Measurements from ENCODE around the gene CDK11B.
A peak's percentile ranks its signal among the peaks of the same experiment; 100 is the strongest.
"Not testable (repeated sequence)": the region's sequence is repeated elsewhere in the genome, so short reads cannot be mapped to it uniquely, and the experiment has no call there.

The CDK11B gene

GRCh38 chr1:1680031-1680911 is 21.5 kb upstream of the CDK11B start:
- Histone ChIP-seq H3K4me1 (ENCODE audit: control extremely low read depth in 1 of 4, control insufficient read depth in 4 of 4, insufficient read depth in 4 of 4, low read length in 3 of 4) (peaks cover 0 to 24% (median 19%) of the 10 kb centered on the region in 4 experiments), H3K36me3 (ENCODE audit: control insufficient read depth in 4 of 4, insufficient read depth in 4 of 4, low read length in 3 of 4) (peaks cover 0 to 17% (median 14%) of the 10 kb centered on the region in 4 experiments), H3K4me3 (ENCODE audit: control insufficient read depth in 1 of 7, extremely low read depth in 1 of 7, insufficient read depth in 4 of 7, low read depth in 2 of 7, low read length in 6 of 7) (no peak overlapping the region), H3K9me3 (ENCODE audit: control extremely low read depth in 1 of 5, control insufficient read depth in 4 of 5, insufficient read depth in 2 of 5, low read depth in 1 of 5, low read length in 4 of 5) (no peaks in the 10 kb centered on the region), H3K27me3 (replicated peaks in 2 of 5; ENCODE audit: control insufficient read depth in 4 of 5, insufficient read depth in 5 of 5, low read length in 4 of 5) (no peaks in the 10 kb centered on the region), H3K27ac (ENCODE audit: insufficient read depth in 1 of 2, low read depth in 1 of 2, low read length in 2 of 2, poor library complexity in 1 of 2, severe bottlenecking in 2 of 2) (no peak overlapping the region)
- CTCF ChIA-PET, result interaction anchor here (1.3 kb wide), 1 partner anchor 15 kb away, joined by 6 read pairs; no protein-coding TSS in a partner anchor
- DNase-seq, result no peak
- WGBS (ENCODE audit: insufficient coverage), result 93% methylated on average over 25 of the region's 32 CpGs
- POLR2A ChIA-PET, result no interaction called here

GRCh38 chr1:1678581-1679380 is 20.0 kb upstream of the CDK11B start:
- no peaks in the 10 kb centered on the region for H3K9me3 ChIP-seq (ENCODE audit: control extremely low read depth in 1 of 5, control insufficient read depth in 4 of 5, insufficient read depth in 2 of 5, low read depth in 1 of 5, low read length in 4 of 5)
- H3K4me1 ChIP-seq (ENCODE audit: control extremely low read depth in 1 of 4, control insufficient read depth in 4 of 4, insufficient read depth in 4 of 4, low read length in 3 of 4), result peaks cover 0 to 21% (median 18%) of the 10 kb centered on the region in 4 experiments
- H3K36me3 ChIP-seq (ENCODE audit: control insufficient read depth in 4 of 4, insufficient read depth in 4 of 4, low read length in 3 of 4), result peaks cover 0 to 17% (median 9%) of the 10 kb centered on the region in 4 experiments
- DNase-seq, result peak in 2 of 3 donors; percentile 39 to 47
- POLR2A ChIA-PET, result no interaction called here
- whole genome bisulfite sequencing (ENCODE audit: insufficient coverage), result 90% methylated on average over 22 of the region's 24 CpGs
- H3K4me3 ChIP-seq (ENCODE audit: control insufficient read depth in 1 of 7, extremely low read depth in 1 of 7, insufficient read depth in 4 of 7, low read depth in 2 of 7, low read length in 6 of 7), result peak overlapping the region in 2 of 7 experiments; percentile 11 to 13
- H3K27me3 ChIP-seq (replicated peaks in 2 of 5; ENCODE audit: control insufficient read depth in 4 of 5, insufficient read depth in 5 of 5, low read length in 4 of 5), result no peaks in the 10 kb centered on the region
- CTCF ChIA-PET, result interaction anchor here (0.9 to 1.7 kb wide), 3 partner anchors 9 to 58 kb away, joined by 3 to 5 read pairs (median 3); no protein-coding TSS in a partner anchor
- H3K27ac ChIP-seq (ENCODE audit: insufficient read depth in 1 of 2, low read depth in 1 of 2, low read length in 2 of 2, poor library complexity in 1 of 2, severe bottlenecking in 2 of 2), result peak overlapping the region in 1 of 2 experiments; percentile 63

DNA sequence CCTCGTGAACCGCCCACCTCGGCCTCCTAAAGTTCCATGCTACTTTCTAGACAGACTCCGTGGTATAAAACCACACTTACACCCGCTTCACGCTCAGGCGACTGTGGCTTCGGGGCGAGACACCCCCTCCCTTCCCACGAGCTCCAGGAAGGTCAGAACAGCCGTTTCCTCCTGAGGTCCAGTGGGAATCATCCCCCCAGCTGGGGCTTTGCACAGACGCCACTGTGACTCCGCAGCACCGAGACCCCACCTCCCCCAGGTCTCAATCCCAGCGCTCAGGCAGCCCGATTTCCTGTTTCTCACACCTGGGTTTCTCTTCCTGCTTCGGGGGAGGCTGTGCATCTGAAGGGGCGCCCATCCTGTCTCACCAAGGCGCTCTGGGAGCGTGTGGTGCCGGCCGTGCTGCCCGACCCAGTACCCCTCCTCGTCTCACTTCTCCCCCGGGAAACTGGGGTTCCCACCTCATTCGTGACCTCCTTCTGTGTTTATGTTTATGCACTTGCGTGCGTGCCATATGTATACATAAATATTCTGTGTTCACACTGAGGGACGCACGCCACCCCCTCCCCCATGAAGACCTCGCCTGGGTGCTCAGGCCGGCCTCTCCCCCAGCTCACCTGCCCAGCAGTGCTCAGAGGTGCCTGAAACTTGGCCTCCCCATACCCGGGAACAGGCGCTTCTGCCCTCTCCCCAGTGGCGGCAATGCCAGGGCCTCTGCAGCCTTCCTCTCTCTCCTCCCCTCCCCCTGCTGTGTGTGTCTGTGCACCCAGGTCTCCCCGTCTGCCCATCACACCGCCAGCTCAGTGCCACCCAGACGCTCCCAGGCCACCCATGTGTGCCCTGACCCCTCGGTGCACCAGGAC is 19.1 kb upstream of the CDK11B start:
- peaks cover 0 to 12% (median 8%) of the 10 kb centered on the region in 4 experiments for H3K36me3 ChIP-seq (ENCODE audit: control insufficient read depth in 4 of 4, insufficient read depth in 4 of 4, low read length in 3 of 4)
- ChIA-PET CTCF (interaction anchor here (0.9 to 1.7 kb wide), 3 partner anchors 8 to 57 kb away, joined by 3 to 5 read pairs (median 3); no protein-coding TSS in a partner anchor), POLR2A (interaction anchor here (0.6 kb wide), 1 partner anchor 50 kb away, joined by 3 read pairs; no protein-coding TSS in a partner anchor)
- WGBS (ENCODE audit: insufficient coverage), result 33% methylated on average over 31 of the region's 39 CpGs
- DNase-seq, result peak in 2 of 3 donors; percentile 64 to 75
- peak overlapping the region in 4 of 7 experiments; percentile 19 to 51 (median 26) for H3K4me3 ChIP-seq (ENCODE audit: control insufficient read depth in 1 of 7, extremely low read depth in 1 of 7, insufficient read depth in 4 of 7, low read depth in 2 of 7, low read length in 6 of 7)
- no peaks in the 10 kb centered on the region for H3K27me3 ChIP-seq (replicated peaks in 2 of 5; ENCODE audit: control insufficient read depth in 4 of 5, insufficient read depth in 5 of 5, low read length in 4 of 5)
- H3K9me3 ChIP-seq (ENCODE audit: control extremely low read depth in 1 of 5, control insufficient read depth in 4 of 5, insufficient read depth in 2 of 5, low read depth in 1 of 5, low read length in 4 of 5), result no peaks in the 10 kb centered on the region
- H3K27ac ChIP-seq (ENCODE audit: insufficient read depth in 1 of 2, low read depth in 1 of 2, low read length in 2 of 2, poor library complexity in 1 of 2, severe bottlenecking in 2 of 2), result peak overlapping the region; percentile 40 to 63
- peaks cover 0 to 21% (median 18%) of the 10 kb centered on the region in 4 experiments for H3K4me1 ChIP-seq (ENCODE audit: control extremely low read depth in 1 of 4, control insufficient read depth in 4 of 4, insufficient read depth in 4 of 4, low read length in 3 of 4)

GRCh38 chr1:1676087-1676486 is 17.3 kb upstream of the CDK11B start:
- H3K36me3 ChIP-seq (ENCODE audit: control insufficient read depth in 4 of 4, insufficient read depth in 4 of 4, low read length in 3 of 4), result peaks cover 0 to 23% (median 19%) of the 10 kb centered on the region in 4 experiments
- CTCF ChIA-PET; H3K4me3 ChIP-seq (ENCODE audit: control insufficient read depth in 1 of 7, extremely low read depth in 1 of 7, insufficient read depth in 4 of 7, low read depth in 2 of 7, low read length in 6 of 7); DNase-seq; POLR2A ChIA-PET; H3K27me3 ChIP-seq (replicated peaks in 2 of 5; ENCODE audit: control insufficient read depth in 4 of 5, insufficient read depth in 5 of 5, low read length in 4 of 5); H3K9me3 ChIP-seq (ENCODE audit: control extremely low read depth in 1 of 5, control insufficient read depth in 4 of 5, insufficient read depth in 2 of 5, low read depth in 1 of 5, low read length in 4 of 5); H3K27ac ChIP-seq (ENCODE audit: insufficient read depth in 1 of 2, low read depth in 1 of 2, low read length in 2 of 2, poor library complexity in 1 of 2, severe bottlenecking in 2 of 2): not testable (repeated sequence)
- H3K4me1 ChIP-seq (ENCODE audit: control extremely low read depth in 1 of 4, control insufficient read depth in 4 of 4, insufficient read depth in 4 of 4, low read length in 3 of 4), result peaks cover 0 to 21% (median 18%) of the 10 kb centered on the region in 4 experiments
- no CpG with 5 or more reads among the region's 21 CpGs for WGBS (ENCODE audit: insufficient coverage)

GRCh38 chr1:1675218-1675617 is 16.4 kb upstream of the CDK11B start:
- H3K9me3 ChIP-seq (ENCODE audit: control extremely low read depth in 1 of 5, control insufficient read depth in 4 of 5, insufficient read depth in 2 of 5, low read depth in 1 of 5, low read length in 4 of 5); DNase-seq; POLR2A ChIA-PET; CTCF ChIA-PET; H3K27me3 ChIP-seq (replicated peaks in 2 of 5; ENCODE audit: control insufficient read depth in 4 of 5, insufficient read depth in 5 of 5, low read length in 4 of 5); H3K27ac ChIP-seq (ENCODE audit: insufficient read depth in 1 of 2, low read depth in 1 of 2, low read length in 2 of 2, poor library complexity in 1 of 2, severe bottlenecking in 2 of 2); H3K4me3 ChIP-seq (ENCODE audit: control insufficient read depth in 1 of 7, extremely low read depth in 1 of 7, insufficient read depth in 4 of 7, low read depth in 2 of 7, low read length in 6 of 7): not testable (repeated sequence)
- Histone ChIP-seq H3K36me3 (ENCODE audit: control insufficient read depth in 4 of 4, insufficient read depth in 4 of 4, low read length in 3 of 4) (peaks cover 0 to 27% (median 17%) of the 10 kb centered on the region in 4 experiments), H3K4me1 (ENCODE audit: control extremely low read depth in 1 of 4, control insufficient read depth in 4 of 4, insufficient read depth in 4 of 4, low read length in 3 of 4) (peaks cover 0 to 21% (median 18%) of the 10 kb centered on the region in 4 experiments)
- no CpG with 5 or more reads among the region's 18 CpGs for WGBS (ENCODE audit: insufficient coverage)

- H3K27ac ChIP-seq (ENCODE audit: insufficient read depth in 1 of 2, low read depth in 1 of 2, low read length in 2 of 2, poor library complexity in 1 of 2, severe bottlenecking in 2 of 2); H3K27me3 ChIP-seq (replicated peaks in 2 of 5; ENCODE audit: control insufficient read depth in 4 of 5, insufficient read depth in 5 of 5, low read length in 4 of 5); CTCF ChIA-PET; H3K9me3 ChIP-seq (ENCODE audit: control extremely low read depth in 1 of 5, control insufficient read depth in 4 of 5, insufficient read depth in 2 of 5, low read depth in 1 of 5, low read length in 4 of 5); H3K4me3 ChIP-seq (ENCODE audit: control insufficient read depth in 1 of 7, extremely low read depth in 1 of 7, insufficient read depth in 4 of 7, low read depth in 2 of 7, low read length in 6 of 7); POLR2A ChIA-PET; DNase-seq: not testable (repeated sequence)
- H3K36me3 ChIP-seq (ENCODE audit: control insufficient read depth in 4 of 4, insufficient read depth in 4 of 4, low read length in 3 of 4), result peaks cover 0 to 30% (median 18%) of the 10 kb centered on the region in 4 experiments
- peaks cover 0 to 21% (median 18%) of the 10 kb centered on the region in 4 experiments for H3K4me1 ChIP-seq (ENCODE audit: control extremely low read depth in 1 of 4, control insufficient read depth in 4 of 4, insufficient read depth in 4 of 4, low read length in 3 of 4)
- WGBS (ENCODE audit: insufficient coverage), result 100% methylated on average over 7 of the region's 21 CpGs
Observed at GRCh38 chr1:1674806-1675205, 16.0 kb upstream of the CDK11B start.

All from common myeloid progenitor, CD34-positive (primary cell).